GM18868 (cell line): Measurements from ENCODE around the gene PIMREG.

Experiments
- ATAC-seq: cut with Tn5 transposase; IDR thresholded peaks from one replicate; pipeline ENCODE4 v1.9.1; 2021; ENCODE audit warnings: mild to moderate bottlenecking, moderate library complexity; ENCODE audit not compliant: unreplicated experiment

Gene PIMREG, protein sequence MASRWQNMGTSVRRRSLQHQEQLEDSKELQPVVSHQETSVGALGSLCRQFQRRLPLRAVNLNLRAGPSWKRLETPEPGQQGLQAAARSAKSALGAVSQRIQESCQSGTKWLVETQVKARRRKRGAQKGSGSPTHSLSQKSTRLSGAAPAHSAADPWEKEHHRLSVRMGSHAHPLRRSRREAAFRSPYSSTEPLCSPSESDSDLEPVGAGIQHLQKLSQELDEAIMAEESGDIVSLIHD

DNA sequence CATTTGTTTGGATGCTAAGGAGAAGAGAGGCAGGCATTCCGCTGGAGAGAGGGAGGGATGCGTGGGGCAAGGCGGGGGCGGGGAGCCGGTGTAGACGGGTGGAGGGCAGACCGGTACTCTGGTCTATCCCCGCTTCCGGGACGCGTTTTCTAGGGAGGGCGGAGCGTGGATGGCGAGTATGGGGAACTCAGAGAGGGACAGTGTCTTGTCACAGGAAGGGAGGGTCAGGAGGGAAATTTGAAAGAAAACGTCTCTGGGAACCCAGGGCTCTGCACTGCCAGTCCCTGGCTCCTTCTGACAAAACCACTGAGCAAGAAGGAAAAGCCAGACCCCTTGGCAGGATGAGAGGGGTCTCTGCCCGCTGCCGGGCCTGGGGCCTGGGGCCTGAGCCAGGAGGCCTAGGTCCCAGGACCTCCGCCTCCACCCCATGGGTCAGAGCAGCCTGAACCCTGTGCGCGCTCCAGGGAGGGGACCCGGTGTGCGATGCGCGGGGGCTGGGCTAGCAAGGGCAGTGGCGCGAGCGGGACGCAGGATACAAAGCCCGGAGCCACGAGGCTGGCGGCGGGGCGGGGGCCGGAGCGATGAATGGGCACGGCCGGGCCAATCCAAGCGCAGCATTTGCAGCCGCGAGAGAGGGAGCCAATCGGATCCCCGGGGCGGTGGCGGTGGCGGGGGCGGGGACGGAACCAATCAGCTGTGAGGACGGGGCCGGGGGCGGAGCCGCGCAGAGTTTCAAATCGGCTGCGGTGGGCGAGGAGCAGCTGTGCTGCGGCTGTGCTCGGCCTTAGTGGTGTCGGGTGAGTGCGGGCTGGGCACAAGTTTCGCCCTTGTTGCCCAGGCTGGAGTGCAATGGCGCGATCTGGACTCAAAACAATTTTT, at the start of gene PIMREG:
Gene PIMREG (plus strand): TSS at position 764 of the 879 bp plus-strand sequence. CDS start 656 bp downstream, outside the sequence.
- peak; percentile 91 for ATAC-seq

GRCh38 chr17:6398955-6399354, 45.3 kb upstream of the PIMREG start:
- no peak for ATAC-seq

GRCh38 chr17:6402258-6402657, 42.0 kb upstream of the PIMREG start:
- ATAC-seq = no peak

DNA sequence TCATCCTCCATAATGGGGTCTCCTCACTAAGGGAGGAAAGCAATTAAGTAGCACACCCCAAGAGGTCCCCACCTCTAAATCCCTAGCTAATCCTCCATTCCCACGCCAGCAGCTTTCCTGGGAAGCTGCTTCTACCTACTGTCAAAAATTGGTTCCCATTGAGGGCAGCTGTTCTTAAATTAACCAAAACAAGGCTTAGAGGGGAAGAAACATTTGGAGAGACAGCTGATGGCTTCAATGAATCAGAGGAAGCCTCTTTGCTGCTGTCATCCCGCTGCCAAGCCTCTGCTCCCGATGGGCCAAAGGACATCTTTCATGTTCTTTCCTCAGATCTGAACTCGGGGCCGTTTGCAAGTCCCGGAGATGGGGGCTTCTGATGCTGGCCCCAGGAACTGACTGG, 36.0 kb upstream of the PIMREG start:
- ATAC-seq = no peak

DNA sequence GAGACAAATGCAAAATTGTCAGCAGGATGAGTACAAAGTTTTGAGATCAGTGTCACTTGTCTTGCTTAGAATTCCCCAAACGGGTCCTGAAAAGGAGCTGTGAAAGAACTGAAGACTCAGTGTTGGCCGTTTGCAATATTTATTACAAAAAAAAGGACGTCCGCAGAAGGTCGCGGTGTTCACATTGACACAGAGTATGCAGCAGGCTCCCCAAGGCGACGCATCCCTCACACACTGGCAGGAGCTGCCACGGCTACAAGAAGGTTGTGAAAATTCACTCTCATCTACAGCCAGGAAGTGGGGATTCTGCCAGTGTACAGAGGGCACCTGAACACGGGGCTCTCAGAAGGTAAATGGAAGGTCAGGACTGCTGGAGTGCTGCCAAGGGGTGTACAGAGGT, 35.5 kb upstream of the PIMREG start:
- no peak for ATAC-seq

DNA sequence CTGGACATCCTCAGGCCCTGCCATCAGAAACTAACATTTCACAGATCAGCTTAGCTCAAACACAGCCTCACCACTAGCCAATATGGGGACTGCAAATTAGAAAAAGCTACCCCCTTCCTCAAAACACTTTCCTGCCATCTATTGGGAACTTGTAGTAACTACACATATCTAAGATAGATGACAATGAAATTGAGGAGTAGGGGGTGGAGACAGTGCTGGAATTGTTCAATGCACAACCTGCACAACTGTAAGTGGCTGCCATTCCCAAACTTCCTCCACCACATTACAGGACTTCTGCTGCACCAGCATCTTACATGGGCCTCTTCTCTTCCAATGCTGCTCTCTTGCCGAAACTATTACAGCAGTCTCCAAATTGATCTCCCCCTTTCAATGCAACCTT, 31.2 kb upstream of the PIMREG start:
- no peak for ATAC-seq

- no peak for ATAC-seq
Observed at GRCh38 chr17:6415616-6416015, 28.6 kb upstream of the PIMREG start.

DNA sequence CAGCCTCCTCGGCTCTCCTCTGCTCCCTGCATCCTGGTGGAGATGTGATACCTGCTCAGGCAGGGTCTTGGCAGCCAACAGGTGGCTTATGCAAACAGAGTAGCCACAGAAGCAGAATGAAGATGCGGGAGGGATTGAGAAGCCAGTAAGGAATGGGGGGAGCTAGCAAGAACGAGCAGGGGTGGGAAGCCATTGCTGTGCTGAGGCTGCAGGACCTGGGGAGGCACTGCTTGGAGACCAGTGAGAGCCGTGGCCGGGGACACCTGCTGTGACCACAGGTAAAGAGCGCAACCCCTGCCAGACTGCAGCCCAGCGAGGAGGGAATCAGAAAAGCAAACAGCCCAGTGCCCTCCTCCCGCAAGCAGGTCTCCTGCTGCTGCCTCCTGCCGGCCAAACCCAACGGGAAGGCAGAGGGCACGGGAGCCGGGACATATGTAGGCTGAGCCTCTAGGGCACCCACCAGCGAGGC, 24.0 kb upstream of the PIMREG start:
- ATAC-seq = no peak

DNA sequence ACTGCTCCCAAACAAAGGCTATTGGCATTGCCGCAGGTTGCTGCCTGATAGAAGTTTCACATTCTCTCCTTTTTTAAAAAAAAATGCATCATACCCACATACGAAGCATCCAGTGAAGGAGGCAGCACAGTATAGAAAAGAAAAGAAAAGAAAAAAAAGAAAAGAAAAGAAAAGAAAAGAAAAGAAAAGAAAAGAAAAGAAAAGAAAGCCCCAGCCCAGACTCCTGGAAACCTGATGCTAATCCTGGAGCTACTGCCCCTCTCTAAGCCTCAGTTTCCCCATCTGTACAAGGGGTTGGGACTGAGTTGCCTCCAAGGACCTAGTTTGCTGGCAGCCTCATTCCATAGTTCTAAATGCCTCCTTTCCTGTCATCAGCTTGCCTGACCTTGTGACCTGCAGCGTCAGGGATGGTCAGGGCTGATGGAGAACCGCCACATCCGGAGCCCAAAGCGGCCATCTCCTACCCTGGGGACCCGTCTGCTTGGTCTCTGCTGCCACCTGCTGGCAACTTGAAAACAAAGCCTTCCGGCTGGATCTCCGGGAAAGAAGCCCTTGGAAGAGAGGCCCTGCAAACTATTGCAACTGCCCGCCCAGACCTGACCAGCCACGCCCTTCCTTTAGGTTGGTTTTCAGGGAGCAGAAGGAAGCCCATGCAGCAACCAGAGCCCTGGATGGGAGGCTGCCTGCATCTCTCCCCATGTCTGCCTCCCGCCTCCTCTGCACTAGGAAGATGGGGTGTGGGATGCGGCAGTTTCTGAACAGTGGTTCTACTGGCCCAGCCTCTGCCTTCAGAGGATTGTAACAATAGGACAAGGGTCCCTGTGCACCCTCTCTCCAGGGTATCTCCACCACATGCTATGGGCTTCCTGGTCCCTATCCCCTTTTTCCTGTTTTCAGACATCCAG, 22.3 kb upstream of the PIMREG start:
- ATAC-seq = no peak

DNA sequence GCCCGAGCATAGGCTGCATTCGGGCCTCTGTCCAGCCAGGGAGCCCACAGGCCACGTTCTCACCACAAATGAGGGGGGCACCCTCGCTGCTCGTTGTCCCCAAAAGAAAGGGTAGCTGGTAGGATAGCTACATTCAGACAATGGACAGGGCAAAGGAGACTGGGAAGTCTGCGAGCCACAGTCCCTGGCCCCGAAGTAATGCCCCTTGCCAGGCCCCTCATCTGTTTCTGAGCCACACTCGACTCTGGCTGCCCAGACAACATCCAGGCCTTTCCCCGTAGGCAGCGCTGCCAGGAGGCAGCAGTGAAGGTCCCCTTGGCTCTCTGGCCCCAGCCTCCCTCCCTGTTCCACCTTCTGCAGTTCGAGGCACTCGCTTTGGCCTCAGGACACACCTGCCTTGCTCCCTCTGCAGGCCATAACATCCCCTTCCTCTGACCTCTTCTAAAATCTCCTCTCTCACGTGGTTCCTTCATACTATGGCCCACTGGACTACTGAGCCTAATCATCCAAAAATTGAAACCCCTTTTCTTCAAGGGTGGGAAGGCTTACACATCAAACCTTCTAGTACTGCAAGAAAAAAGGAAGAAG, 21.5 kb upstream of the PIMREG start:
- ATAC-seq = no peak

DNA sequence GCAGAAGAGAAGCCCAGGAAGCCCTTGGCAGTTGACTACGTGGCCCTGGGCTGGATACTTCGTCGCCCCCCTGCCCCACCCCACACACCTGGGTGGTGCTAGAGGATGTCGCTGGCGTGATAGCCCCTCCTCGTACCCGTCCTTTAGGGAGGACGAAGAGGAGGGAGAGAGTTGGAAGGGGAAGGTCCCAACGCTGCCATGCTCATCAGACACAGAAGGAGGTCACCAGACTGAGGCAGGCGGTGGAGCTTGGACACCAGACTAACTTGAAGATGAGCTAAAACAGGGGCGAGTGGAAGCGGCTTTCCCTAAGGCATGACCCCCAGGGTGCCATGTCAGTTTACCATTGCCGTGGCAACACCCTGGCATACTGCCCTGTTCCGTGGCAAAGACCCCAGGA, 20.3 kb upstream of the PIMREG start:
- no peak for ATAC-seq

DNA sequence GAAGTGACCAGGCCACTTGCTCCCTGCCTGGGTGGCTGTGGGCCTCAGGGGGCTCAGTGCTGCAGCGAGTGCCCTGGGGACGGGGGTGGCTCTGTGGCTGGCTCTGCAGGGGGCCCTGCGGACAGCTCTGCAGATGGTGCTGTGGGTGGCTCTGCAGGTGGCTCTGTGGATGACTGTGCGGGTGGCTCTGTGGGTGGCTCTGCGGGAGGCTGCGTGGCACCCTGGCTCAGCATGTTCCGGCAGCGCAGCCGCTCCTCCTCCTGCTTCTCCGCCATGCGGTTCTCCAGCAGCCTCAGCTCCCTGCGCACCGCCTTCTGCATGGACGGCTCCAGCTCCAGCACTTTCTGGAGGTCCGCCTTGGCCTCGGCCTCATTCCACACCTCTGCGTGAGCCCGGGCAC, 18.8 kb upstream of the PIMREG start:
- ATAC-seq = no peak

GRCh38 chr17:6426356-6427101, 17.7 kb upstream of the PIMREG start:
- ATAC-seq = no peak

GRCh38 chr17:6427279-6427781, 16.9 kb upstream of the PIMREG start:
- no peak for ATAC-seq

DNA sequence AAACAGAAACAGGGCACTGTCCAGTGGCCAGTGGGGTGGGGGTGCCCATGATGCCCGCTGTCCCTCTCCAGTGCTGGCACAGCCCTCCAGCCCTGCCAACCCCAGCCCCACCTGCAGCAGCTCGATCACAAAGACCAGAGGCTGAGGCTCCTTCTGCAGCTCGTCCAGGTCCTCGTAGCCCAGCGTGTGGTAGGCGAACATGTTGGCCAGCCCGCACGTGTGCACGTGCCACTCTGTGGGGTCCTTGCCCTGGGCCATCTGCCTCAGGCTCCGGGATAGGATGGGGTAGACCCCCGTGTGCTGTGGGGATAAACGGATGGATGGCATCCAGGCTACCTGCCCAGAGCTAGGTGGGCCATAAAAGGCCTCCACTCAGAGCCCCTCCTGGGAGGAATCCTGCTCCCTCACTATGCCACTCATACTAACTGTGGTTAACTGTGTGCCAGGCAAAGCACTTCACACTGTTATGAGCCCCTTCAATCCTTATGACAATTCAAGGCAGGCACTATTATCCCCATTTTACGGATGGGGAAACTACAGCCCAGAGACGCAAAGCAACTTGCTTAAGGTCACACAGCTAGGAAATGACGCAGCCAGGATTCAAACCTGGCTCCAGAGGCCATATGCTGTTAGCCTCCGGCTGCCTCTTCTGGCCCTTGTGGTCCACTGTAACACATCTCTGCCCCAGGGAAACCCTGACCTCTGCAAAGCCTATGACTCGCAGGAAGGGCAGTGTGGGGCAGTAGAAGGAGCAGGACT, 15.9 kb upstream of the PIMREG start:
- no peak for ATAC-seq

DNA sequence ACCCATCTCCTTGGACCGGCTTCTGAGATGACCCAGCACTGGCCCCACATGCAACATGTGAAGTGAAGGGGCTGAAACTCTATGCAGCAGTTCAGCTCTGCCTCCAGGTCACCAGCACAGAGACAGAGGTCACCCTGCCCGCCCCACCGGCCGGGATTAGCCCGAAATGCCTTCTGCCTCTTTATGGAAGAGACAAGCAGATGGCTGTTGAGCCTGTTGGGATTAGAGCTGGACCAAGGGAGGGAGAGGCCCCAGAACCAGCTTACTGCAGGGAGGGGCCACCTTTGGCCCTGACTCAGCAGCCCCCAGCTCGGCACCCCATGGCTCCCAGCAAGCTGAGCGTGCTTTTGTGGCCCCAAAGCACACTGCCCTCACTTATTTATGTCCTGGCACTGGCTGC, 15.0 kb upstream of the PIMREG start:
- ATAC-seq = no peak

- ATAC-seq = no peak
Observed at GRCh38 chr17:6430769-6431168, 13.5 kb upstream of the PIMREG start.

GRCh38 chr17:6435051-6435450, 9.2 kb upstream of the PIMREG start, which contains the start of gene AIPL1:
AIPL1 (minus strand) TSS chr17:6435121; CDS start chr17:6435104, 17 bp downstream.
- no peak for ATAC-seq

DNA sequence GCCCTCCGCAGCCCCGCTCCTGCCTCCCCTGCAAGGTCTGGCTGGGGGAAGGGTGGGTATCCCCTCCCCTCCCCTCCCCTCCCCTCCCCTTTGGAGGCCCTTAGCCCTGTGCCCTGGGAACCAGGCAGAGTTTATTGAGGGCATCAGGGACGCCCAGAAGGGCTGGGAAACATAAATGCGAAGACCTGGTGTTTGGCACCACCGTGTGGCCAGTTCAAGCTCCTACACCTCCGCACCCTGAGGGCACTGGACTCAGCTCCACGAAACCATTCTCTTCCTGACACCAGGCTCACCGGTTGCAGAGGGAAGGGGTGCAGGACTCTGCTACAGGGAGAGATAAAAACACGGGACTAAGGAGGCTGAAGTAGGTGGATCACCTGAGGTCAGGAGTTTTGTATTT, 8.3 kb upstream of the PIMREG start:
- ATAC-seq = no peak
